H1 (cell line): ENCODE data around the gene MEA1. TPM values are rescaled to one million over a fixed set of nuclear protein-coding genes. Genes with fewer than 3 reads are reported as not detected.

Source experiments
- CTCF ChIA-PET: fragments of 300-600 bp; sonication (Branson Sonifier 250); formaldehyde crosslinking; loops from one replicate; lab custom pipeline; 2021; ENCODE audit not compliant: partially characterized antibody; lab: Charles Lee
- POLR2A ChIA-PET: fragments of 300-600 bp; sonication (Branson Sonifier 250); formaldehyde crosslinking; loops from one replicate; lab custom pipeline; 2021; ENCODE audit warnings: inconsistent platforms; ENCODE audit not compliant: partially characterized antibody; lab: Charles Lee
- DNase-seq, 2 experiments: peaks; one replicate each; pipeline versions ENCODE4 v3.0.0 to v3.0.0-alpha.2; 2010 to 2022; ENCODE audit warnings: low spot score in 2 of 2, low read depth in 1 of 2, mixed read lengths in 1 of 2
- FAIRE-seq: peaks from 2 replicates; lab custom pipeline; 2011; peaks lifted over from hg19 to GRCh38; lab: Jason Lieb, UNC
- H2AFZ ChIP-seq: 2 replicates; pipeline ENCODE4 v1.8.1; 2012; ENCODE audit warnings: low read length, inconsistent platforms
- H2AK5ac ChIP-seq: 2 replicates; pipeline ENCODE4 v1.6.1; 2013; ENCODE audit warnings: low read depth, low read length
- H2BK120ac ChIP-seq: replicated peaks from 2 replicates; pipeline ENCODE3; 2013; ENCODE audit warnings: low read depth, low read length, inconsistent platforms
- H2BK12ac ChIP-seq: 2 replicates; pipeline ENCODE4 v1.6.1; 2013; ENCODE audit warnings: low read depth, low read length
- H2BK15ac ChIP-seq: 2 replicates; pipeline ENCODE4 v1.6.1; 2013; ENCODE audit warnings: low read length
- H2BK20ac ChIP-seq: 2 replicates; pipeline ENCODE4 v1.6.1; 2013; ENCODE audit warnings: low read length
- H2BK5ac ChIP-seq: 2 replicates; pipeline ENCODE4 v1.6.1; 2013; ENCODE audit warnings: low read depth, low read length
- H3K14ac ChIP-seq: 2 replicates; pipeline ENCODE4 v1.6.1; 2013; ENCODE audit warnings: inconsistent platforms; ENCODE audit not compliant: insufficient read length
- H3K18ac ChIP-seq: 2 replicates; pipeline ENCODE4 v1.6.1; 2013; ENCODE audit warnings: low read length; ENCODE audit errors: extremely low read depth
- H3K23ac ChIP-seq: 2 replicates; pipeline ENCODE4 v1.6.1; 2013; ENCODE audit warnings: inconsistent platforms; ENCODE audit not compliant: insufficient read length
- H3K23me2 ChIP-seq: 2 replicates; pipeline ENCODE4 v1.6.1; 2013; ENCODE audit warnings: low read depth, low read length
- H3K27ac ChIP-seq: 2 replicates; pipeline ENCODE4 v1.6.1; 2011; ENCODE audit warnings: low read depth, low read length, inconsistent platforms
- H3K27me3 ChIP-seq, 4 experiments: replicated peaks in 1 of 4; 1 replicate in 1 of 4; 2 replicates in 3 of 4; pipeline versions ENCODE4 v1.6.1 to v1.8.1; 2011 to 2013; ENCODE audit warnings: low read length in 3 of 4, mild to moderate bottlenecking in 3 of 4, inconsistent platforms in 2 of 4, mixed read lengths in 2 of 4, moderate library complexity in 1 of 4; ENCODE audit not compliant: control insufficient read depth in 3 of 4, insufficient read depth in 3 of 4; ENCODE audit errors: extremely low read depth in 1 of 4
- H3K36me3 ChIP-seq, 4 experiments: 2 replicates each; pipeline versions ENCODE4 v1.6.1 to v1.8.1; 2011 to 2013; ENCODE audit warnings: mild to moderate bottlenecking in 4 of 4, low read length in 3 of 4, moderate library complexity in 2 of 4, control low read depth in 1 of 4, inconsistent platforms in 1 of 4; ENCODE audit not compliant: insufficient read depth in 4 of 4, control insufficient read depth in 2 of 4
- H3K4ac ChIP-seq: replicated peaks from 2 replicates; pipeline ENCODE3; 2013; ENCODE audit warnings: low read length, low read depth, mixed read lengths, inconsistent platforms; ENCODE audit not compliant: insufficient read length
- H3K4me1 ChIP-seq, 4 experiments: replicated peaks in 1 of 4; 1 replicate in 1 of 4; 2 replicates in 3 of 4; pipeline versions ENCODE4 v1.6.1 to v1.8.1; 2011 to 2013; ENCODE audit warnings: low read length in 3 of 4, inconsistent platforms in 2 of 4, mixed read lengths in 1 of 4; ENCODE audit not compliant: insufficient read depth in 4 of 4, control insufficient read depth in 3 of 4
- H3K4me2 ChIP-seq, 2 experiments: 2 replicates each; pipeline versions ENCODE4 v1.6.1 to v1.8.1; 2011 to 2013; ENCODE audit warnings: low read depth in 2 of 2, low read length in 2 of 2, control low read depth in 1 of 2, inconsistent platforms in 1 of 2, mild to moderate bottlenecking in 1 of 2; ENCODE audit not compliant: insufficient read depth in 1 of 2
- H3K4me3 ChIP-seq, 4 experiments: fragments of 200-600, 300-600 bp in 1 of 4; sonication (generic), shearing (Covaris generic), sonication (Bioruptor Twin) in 1 of 4; 2 replicates each; pipeline versions ENCODE4 v1.5.1 to v1.8.1; 2011 to 2016; ENCODE audit warnings: low read length in 4 of 4, low read depth in 3 of 4, control low read depth in 2 of 4, inconsistent platforms in 2 of 4, mild to moderate bottlenecking in 2 of 4, mixed read lengths in 1 of 4, moderate library complexity in 1 of 4; ENCODE audit not compliant: insufficient read depth in 2 of 4; ENCODE audit errors: extremely low read depth in 1 of 4
- H3K56ac ChIP-seq: replicated peaks from 2 replicates; pipeline ENCODE3; 2013; ENCODE audit warnings: low read depth, mild to moderate bottlenecking, mixed read lengths, low read length, inconsistent platforms; ENCODE audit not compliant: insufficient read length
- H3K79me1 ChIP-seq: 2 replicates; pipeline ENCODE4 v1.6.1; 2013; ENCODE audit warnings: low read depth, low read length, control low read depth
- H3K79me2 ChIP-seq, 2 experiments: 2 replicates each; pipeline versions ENCODE4 v1.6.1 to v1.8.1; 2012 to 2013; ENCODE audit warnings: low read length in 2 of 2, mild to moderate bottlenecking in 2 of 2, inconsistent platforms in 1 of 2; ENCODE audit not compliant: insufficient read depth in 2 of 2, control insufficient read depth in 1 of 2
- H3K9ac ChIP-seq, 4 experiments: replicated peaks in 1 of 4; 1 replicate in 1 of 4; 2 replicates in 3 of 4; pipeline versions ENCODE4 v1.6.1 to v1.8.1; 2011 to 2013; ENCODE audit warnings: low read depth in 3 of 4, low read length in 3 of 4, control low read depth in 2 of 4, mild to moderate bottlenecking in 2 of 4, moderate library complexity in 2 of 4, inconsistent platforms in 1 of 4; ENCODE audit errors: extremely low read depth in 1 of 4
- H3K9me3 ChIP-seq, 2 experiments: 2 replicates each; pipeline versions ENCODE4 v1.6.1 to v1.8.1; 2012 to 2013; ENCODE audit warnings: mild to moderate bottlenecking in 2 of 2, moderate library complexity in 2 of 2, control low read depth in 1 of 2, inconsistent platforms in 1 of 2, low read depth in 1 of 2, low read length in 1 of 2, mixed read lengths in 1 of 2; ENCODE audit not compliant: insufficient read depth in 2 of 2
- H4K20me1 ChIP-seq, 2 experiments: replicated peaks in 1 of 2; 2 replicates each; pipeline versions ENCODE3 to v1.8.1; 2011 to 2013; ENCODE audit warnings: inconsistent platforms in 2 of 2, low read length in 2 of 2, mild to moderate bottlenecking in 1 of 2; ENCODE audit not compliant: insufficient read depth in 2 of 2, control insufficient read depth in 1 of 2
- H4K5ac ChIP-seq: 2 replicates; pipeline ENCODE4 v1.6.1; 2013; ENCODE audit warnings: low read length, low read depth, mixed read lengths, inconsistent platforms; ENCODE audit not compliant: insufficient read length
- H4K8ac ChIP-seq: 2 replicates; pipeline ENCODE4 v1.8.0; 2013; ENCODE audit warnings: mild to moderate bottlenecking, moderate library complexity, low read length, inconsistent platforms; ENCODE audit not compliant: insufficient read depth; ENCODE audit errors: extremely low read depth
- H4K91ac ChIP-seq: replicated peaks from 2 replicates; pipeline ENCODE3; 2013; ENCODE audit warnings: low read length, mixed read lengths, inconsistent platforms; ENCODE audit not compliant: insufficient read length
- ASH2L ChIP-seq: fragments of 200-600, 300-600 bp; sonication (generic); IDR thresholded peaks from one replicate; pipeline ENCODE4 v1.7.1; 2017; ENCODE audit warnings: low read length
- BRCA1 ChIP-seq: IDR thresholded peaks from 2 replicates; pipeline ENCODE4 v1.6.1; 2012; ENCODE audit warnings: low read depth, low read length, improper control_type of control experiment
- CREB1 ChIP-seq: IDR thresholded peaks from 2 replicates; pipeline ENCODE4 v1.6.1; 2012; ENCODE audit warnings: inconsistent platforms
- EZH2 ChIP-seq: fragments of 200-600 bp; sonication (generic); IDR thresholded peaks from 2 replicates; pipeline ENCODE4 v1.7.1; 2012; ENCODE audit warnings: low read depth, mild to moderate bottlenecking, moderate library complexity, low read length, inconsistent platforms; ENCODE audit not compliant: severe bottlenecking
- GABPA ChIP-seq: IDR thresholded peaks from 2 replicates; pipeline ENCODE4 v1.6.1; 2011; ENCODE audit warnings: mild to moderate bottlenecking, low read length, moderate library complexity, borderline replicate concordance; ENCODE audit not compliant: insufficient read depth
- JUND ChIP-seq: IDR thresholded peaks from 2 replicates; pipeline ENCODE4 v1.6.1; 2011; ENCODE audit warnings: mild to moderate bottlenecking, improper control_type of control experiment, low read length
- KDM1A ChIP-seq: fragments of 200-600, 300-600 bp; sonication (generic); IDR thresholded peaks from 2 replicates; pipeline ENCODE4 v1.7.1; 2016; ENCODE audit warnings: mild to moderate bottlenecking, low read length, borderline replicate concordance
- NRF1 ChIP-seq: IDR thresholded peaks from 2 replicates; pipeline ENCODE4 v1.6.1; 2011; ENCODE audit warnings: mild to moderate bottlenecking, low read depth, low read length, improper control_type of control experiment
- RFX5 ChIP-seq: IDR thresholded peaks from 2 replicates; pipeline ENCODE4 v1.6.1; 2011; ENCODE audit warnings: low read depth, low read length, improper control_type of control experiment, borderline replicate concordance
- SIX5 ChIP-seq: IDR thresholded peaks from 2 replicates; pipeline ENCODE4 v1.6.1; 2011; ENCODE audit warnings: mild to moderate bottlenecking, low read depth, low read length
- SP4 ChIP-seq: IDR thresholded peaks from 2 replicates; pipeline ENCODE4 v1.6.1; 2012; ENCODE audit warnings: low read length, inconsistent platforms
- polyA plus RNA-seq, 7 experiments: library from polyadenylated mRNA; depleted of rRNA in 3 of 7; stranded (reverse) in 5 of 7; unstranded in 2 of 7; fragments of >200 nt in 5 of 7; fragments of 200-250 nt in 2 of 7; gene quantifications; 1 replicate in 5 of 7; 2 replicates in 1 of 7; 4 replicates in 1 of 7; pipeline versions ENCODE4 v1.2.1 to v1.2.3, GENCODE V29; 2011 to 2013; ENCODE audit warnings: missing spikeins in 2 of 7, mixed read lengths in 2 of 7
- total RNA-seq: library from RNA; stranded (reverse); fragmentation: NEBNext Ultra II Directional; extraction: Animal tissue kit (Norgen Biotek cat#: 25700); gene quantifications from 2 replicates; pipeline ENCODE4 v1.2.1, GENCODE V29; 2021
- TF ChIP-seq, protein P1 (sequence below): IDR thresholded peaks from 2 replicates; pipeline ENCODE4 v1.6.1; 2011; ENCODE audit warnings: low read depth, mild to moderate bottlenecking, low read length; ENCODE audit not compliant: insufficient read depth
- TF ChIP-seq, protein P2 (sequence below), 3 experiments: IDR thresholded peaks; 1 replicate in 2 of 3; 2 replicates in 1 of 3; pipeline versions ENCODE4 v1.5.1 to v1.6.1; 2011; ENCODE audit warnings: low read length in 3 of 3, mild to moderate bottlenecking in 3 of 3, inconsistent platforms in 2 of 3, low read depth in 1 of 3, moderate library complexity in 1 of 3; ENCODE audit not compliant: insufficient read depth in 1 of 3; ENCODE audit errors: control extremely low read depth in 1 of 3

The MEA1 gene
- total and polyA plus RNA-seq, 2 of the 8 experiments (the other 6 are each of a cell fraction or from before 2014, with no cell fraction given), result 94.2 to 96.4 TPM

DNA sequence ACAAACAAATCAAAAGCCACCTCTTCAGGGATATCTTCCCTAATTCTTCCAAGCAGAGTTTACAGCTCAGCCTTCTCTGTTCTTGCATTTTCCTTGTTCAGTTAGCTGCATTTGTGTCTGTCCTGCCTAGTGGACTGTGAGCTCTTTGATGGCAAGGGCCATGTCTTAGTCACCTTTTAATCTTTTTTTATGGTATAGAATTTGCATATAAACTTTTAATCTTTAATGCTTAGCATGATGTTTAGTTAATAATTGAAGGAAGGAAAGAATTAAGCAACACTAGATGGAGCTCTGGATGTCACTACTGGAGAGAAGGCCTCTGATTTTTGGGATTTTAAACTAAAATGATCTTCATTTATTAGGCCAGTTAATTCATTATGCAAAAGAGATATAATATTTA is 17.2 kb downstream of the MEA1 start:
- POLR2A ChIA-PET, result interaction anchor here (1.4 to 3.3 kb wide), 3 partner anchors 8 to 18 kb away, joined by 4 to 14 read pairs (median 5); partner anchors contain the start of genes MEA1 and PEX6
- Histone ChIP-seq H3K9me3 (no peaks in the 10 kb centered on the region), H3K36me3 (peaks cover 0 to 3% (median 0%) of the 10 kb centered on the region in 4 experiments; a peak in 2 of 8 replicates), H3K23me2 (no peaks in the 10 kb centered on the region), H2BK20ac (no peak overlapping the region), H3K18ac (no peak overlapping the region), H3K9ac (no peak overlapping the region), H2BK15ac (no peak overlapping the region), H3K56ac (no peak overlapping the region), H2AK5ac (no peak overlapping the region), H4K5ac (no peak overlapping the region), H3K79me1 (peaks cover 3% of the 10 kb centered on the region; the same call in 1 of the 2 replicates), H3K4me2 (no peak overlapping the region), H3K4me1 (no peaks in the 10 kb centered on the region; a peak in 1 of 7 replicates), H3K14ac (no peak overlapping the region), H2BK5ac (no peak overlapping the region), H3K23ac (no peak overlapping the region), H3K4me3 (no peak overlapping the region), H4K91ac (no peak overlapping the region), H2AFZ (no peak overlapping the region), H2BK120ac (no peak overlapping the region), H3K27me3 (no peaks in the 10 kb centered on the region), H3K79me2 (no peaks in the 10 kb centered on the region), H3K27ac (no peak overlapping the region), H3K4ac (no peak overlapping the region), H2BK12ac (no peak overlapping the region), H4K20me1 (peaks cover 0 to 1% of the 10 kb centered on the region in 2 experiments), H4K8ac (no peak overlapping the region)
- CTCF ChIA-PET, result interaction anchor here (0.6 to 5.6 kb wide), 14 partner anchors 10 to 1127 kb away, joined by 3 to 30 read pairs (median 4); partner anchors contain the start of gene PPP2R5D
- DNase-seq, result no peak
- FAIRE-seq, result no peak
- TF ChIP-seq GABPA (no peak), KDM1A (no peak), CREB1 (no peak), SIX5 (no peak), ASH2L (no peak), SP4 (no peak), RFX5 (no peak), JUND (no peak), BRCA1 (no peak), EZH2 (no peak), NRF1 (no peak)
- TF ChIP-seq, protein P1, sequence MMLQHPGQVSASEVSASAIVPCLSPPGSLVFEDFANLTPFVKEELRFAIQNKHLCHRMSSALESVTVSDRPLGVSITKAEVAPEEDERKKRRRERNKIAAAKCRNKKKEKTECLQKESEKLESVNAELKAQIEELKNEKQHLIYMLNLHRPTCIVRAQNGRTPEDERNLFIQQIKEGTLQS, result no peak
- TF ChIP-seq, protein P2, sequence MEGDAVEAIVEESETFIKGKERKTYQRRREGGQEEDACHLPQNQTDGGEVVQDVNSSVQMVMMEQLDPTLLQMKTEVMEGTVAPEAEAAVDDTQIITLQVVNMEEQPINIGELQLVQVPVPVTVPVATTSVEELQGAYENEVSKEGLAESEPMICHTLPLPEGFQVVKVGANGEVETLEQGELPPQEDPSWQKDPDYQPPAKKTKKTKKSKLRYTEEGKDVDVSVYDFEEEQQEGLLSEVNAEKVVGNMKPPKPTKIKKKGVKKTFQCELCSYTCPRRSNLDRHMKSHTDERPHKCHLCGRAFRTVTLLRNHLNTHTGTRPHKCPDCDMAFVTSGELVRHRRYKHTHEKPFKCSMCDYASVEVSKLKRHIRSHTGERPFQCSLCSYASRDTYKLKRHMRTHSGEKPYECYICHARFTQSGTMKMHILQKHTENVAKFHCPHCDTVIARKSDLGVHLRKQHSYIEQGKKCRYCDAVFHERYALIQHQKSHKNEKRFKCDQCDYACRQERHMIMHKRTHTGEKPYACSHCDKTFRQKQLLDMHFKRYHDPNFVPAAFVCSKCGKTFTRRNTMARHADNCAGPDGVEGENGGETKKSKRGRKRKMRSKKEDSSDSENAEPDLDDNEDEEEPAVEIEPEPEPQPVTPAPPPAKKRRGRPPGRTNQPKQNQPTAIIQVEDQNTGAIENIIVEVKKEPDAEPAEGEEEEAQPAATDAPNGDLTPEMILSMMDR (IDR thresholded peaks at IDR 0.05; ENCODE audit: control extremely low read depth in 1 of 3, insufficient read depth in 1 of 3, low read depth in 1 of 3, low read length in 3 of 3), result no peak
